GM21526 (cell line): ENCODE measurements around the gene PCP4.

Experiments
- ATAC-seq: cut with Tn5 transposase; IDR thresholded peaks from one replicate; pipeline ENCODE4 v1.9.1; 2021; ENCODE audit warnings: moderate library complexity; ENCODE audit not compliant: unreplicated experiment, low FRiP score

The PCP4 gene

DNA sequence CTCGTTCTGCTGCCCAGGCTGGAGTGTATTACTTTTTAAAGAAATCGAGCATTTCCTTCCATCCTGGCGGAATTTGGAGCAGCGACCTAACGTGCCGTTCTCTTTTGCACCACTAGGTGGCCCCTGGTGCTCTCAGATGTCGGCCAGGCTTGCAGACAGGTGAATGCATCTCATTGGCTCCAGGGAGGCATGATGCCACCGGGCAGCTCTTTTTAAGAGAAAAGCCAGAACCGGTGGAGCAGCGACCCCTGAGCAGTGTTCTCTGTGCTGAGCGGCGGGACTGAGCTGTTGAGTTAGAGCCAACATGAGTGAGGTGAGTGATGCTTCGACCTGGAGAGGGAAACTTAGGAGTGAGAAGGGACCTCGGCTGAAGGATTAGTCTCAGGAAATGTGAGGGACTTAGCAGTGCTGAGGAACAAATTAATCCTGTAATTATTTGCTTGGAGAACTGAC lies at the start of gene PCP4:
PCP4 (plus strand) TSS at position 241 of the 453 bp plus-strand sequence; CDS start at position 305, 64 bp downstream.
- ATAC-seq: no peak

DNA sequence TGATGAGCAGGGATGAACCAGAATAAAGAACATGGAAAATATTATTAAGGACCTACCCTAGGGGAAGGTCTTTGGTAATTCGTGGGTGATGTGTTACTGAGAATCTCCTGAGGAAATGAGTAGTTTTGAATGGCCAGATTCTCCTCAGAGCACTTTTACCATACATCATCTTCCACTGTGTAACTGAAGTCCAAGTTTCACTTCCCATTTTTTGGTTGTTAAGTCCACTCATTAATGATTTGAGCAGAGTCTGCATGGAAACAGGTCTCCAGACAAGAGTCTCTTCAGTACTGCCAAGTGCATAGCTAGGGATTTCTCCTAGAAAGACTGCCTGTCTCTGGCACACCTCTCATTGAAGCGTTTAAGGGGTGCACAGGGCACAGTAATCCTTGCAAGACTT lies 48.7 kb upstream of the PCP4 start:
- ATAC-seq: no peak

DNA sequence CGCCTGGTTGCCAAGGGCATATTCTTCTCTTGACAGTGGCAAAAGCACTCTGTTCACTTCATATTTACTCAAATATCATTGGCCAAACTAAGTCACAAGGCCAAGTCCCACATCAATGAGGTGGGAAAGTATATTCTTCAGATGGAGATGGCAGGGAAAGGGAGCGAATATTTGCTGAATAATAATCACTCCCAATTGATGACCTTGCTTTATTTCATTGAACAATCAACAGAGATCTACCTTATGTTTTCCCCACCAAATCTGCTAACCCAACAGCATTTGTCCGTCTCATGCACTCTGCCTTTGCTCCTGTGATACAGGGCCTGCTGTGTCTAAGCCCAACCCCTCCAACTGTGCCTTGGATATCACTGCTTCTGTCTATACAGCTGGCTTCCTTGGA lies 45.2 kb upstream of the PCP4 start:
- no peak for ATAC-seq

DNA sequence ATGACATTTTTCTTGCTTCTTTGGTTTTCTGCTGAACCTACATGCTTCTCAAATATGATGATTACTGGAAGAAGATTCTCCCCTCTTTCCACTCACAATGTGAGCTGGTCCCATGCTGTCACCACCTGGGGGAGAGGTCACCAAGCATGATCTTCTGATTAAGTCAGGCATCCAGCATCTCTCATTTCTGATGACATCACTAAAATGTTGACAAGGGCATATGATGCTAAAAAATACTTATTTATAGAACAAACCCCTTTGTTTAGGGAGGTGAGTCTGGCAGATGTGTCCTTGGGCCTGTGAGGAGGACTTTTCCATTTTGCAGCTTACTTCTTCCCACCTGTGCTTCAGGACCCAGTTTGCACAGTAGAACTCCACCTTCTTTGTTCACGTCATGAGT lies 42.0 kb upstream of the PCP4 start:
- no peak for ATAC-seq

DNA sequence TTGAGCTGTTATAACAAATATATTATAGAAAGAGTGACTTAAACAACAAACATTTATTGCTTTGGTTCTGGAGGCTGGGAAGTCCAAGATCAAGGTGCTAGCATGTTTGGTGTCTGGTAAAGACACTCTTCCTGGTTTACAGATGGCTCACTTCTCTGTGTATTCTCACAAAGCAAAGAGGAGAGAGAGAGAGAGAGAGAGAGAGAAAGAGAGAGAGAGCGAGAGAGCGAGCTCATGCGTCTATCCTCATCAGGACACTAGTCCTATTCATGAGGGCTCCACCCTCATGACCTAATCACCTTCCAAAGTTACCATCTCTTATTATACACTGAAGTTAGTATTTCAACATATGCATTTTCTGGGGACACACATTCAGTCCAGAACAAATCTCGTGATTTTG lies 32.7 kb upstream of the PCP4 start:
- ATAC-seq: no peak

DNA sequence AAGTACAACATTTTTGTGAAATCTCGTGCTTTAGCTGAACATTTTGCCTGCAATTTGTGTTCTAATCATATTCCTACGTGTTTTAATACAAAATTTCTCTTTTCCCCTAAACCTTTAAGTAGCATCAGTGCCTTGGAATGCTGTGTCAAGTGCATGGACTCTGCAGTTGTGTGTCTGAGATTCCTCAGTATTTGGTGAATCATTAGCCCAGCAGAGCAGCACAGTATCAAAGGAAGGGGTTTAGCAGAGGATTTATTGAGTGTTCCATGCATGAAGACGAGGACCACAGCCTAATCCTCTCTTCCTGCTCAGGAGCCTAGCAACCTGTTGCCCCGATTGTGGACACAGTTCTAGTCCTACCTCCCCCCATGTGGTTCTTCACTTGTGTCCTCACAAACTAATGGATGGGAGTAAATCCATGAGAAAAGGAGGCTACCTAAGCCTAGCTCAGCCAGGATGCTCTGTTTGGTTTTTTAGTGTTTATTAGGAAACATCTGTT lies 29.3 kb upstream of the PCP4 start:
- ATAC-seq: no peak

DNA sequence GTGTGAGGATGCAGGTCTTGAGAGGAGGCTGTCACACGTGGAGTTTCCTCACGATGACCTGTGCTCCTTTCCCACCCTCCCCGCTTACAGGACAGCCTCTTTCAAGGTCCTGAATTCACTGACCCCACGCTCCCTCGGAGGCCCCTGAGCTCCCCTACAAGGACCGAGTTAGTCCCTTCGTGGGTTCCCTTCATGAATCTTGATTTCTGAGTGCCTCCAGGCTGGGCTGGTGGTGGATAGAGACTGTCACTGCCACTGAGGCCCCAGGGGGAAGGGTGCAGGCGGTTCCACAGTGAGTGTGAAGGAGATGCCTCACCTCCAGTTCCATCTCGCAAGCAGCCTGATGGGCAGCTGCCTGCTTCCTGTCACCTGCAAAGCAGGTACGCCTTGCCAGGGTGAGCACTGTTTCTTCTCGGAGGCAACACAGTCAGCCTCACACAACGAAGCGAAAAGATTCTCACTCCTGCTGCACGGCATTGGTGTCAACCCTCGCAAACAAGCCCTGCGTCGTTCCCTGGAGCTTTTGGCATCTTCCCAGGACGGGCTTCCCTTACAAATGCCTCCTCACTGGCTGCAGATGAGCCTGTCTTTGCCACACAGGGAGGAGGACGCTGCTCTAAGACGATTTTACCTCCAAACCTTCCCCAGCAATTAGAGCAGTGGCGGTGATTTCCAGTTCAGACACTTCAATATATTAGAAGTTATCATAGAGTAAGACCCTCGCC lies 26.7 kb upstream of the PCP4 start:
- ATAC-seq: no peak

DNA sequence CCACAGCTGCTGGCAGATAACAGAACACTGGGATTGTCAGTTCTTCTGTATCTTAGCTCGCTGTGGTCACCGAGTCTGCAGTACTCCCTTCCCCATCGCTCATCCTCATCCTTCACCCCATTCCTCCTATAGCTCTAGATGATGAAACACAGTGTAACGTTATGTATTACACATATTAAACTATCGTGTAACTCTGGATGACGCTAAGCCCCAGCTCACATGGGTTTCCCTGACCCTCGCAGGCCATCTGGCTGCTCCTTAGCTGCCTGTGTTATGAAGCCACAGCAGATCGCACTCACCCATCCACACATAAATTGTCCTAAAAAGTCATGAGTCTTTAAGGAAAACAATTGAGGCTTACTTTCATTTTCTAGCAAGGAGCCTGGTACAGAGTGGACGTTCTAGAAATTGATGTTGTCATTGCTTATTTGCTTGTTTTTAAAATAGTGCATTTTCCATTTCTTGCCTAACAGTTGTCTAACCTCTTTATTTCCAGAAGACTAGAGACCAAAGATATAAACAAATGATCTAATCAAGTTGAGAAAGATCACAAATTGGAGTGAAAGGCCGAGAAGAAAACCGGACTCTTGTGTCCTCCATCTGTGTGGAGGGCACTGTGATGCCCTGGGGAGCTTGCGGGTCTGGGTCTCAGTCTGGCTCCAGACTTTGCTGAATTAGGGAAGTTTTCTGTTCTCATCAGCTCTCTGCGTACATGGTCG lies 24.3 kb upstream of the PCP4 start:
- ATAC-seq: no peak

DNA sequence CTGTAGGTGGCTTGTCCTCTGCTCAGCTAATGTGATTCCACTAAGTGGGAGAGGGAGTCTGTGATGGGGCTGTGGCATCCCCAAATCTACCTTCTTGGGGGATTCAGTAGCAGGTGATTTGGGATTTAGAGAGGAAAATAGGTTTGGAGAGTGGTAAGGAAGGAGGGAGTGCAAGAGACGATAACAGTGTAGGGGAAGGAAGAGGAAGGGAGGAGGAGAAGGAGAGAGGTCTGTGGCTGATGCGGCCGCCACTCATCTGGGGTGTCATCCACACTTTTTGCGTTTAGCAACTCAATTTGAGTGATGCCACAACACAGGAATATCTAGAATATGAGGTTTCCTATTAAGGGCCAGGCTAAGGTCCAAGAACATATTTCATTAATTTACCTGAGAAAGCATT lies 23.8 kb upstream of the PCP4 start:
- no peak for ATAC-seq

DNA sequence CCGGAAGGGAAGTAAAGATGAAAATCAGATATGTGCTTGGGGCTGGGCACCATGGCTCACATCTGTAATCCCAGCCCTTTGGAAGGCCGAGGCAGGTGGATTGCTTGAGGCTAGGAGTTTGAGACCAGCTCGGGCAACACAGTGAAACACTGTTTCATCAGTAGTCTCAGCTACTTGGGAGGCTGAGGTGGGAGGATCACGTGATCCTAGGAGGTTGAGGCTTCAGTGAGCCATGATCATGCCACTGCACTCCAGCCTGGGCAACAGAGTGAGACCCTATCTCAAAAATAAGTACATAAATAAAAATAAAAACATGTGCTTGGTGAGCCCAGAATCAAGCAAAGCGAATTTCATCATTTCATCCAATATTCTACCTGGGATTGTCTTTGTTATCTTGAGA lies 23.3 kb upstream of the PCP4 start:
- ATAC-seq: no peak

DNA sequence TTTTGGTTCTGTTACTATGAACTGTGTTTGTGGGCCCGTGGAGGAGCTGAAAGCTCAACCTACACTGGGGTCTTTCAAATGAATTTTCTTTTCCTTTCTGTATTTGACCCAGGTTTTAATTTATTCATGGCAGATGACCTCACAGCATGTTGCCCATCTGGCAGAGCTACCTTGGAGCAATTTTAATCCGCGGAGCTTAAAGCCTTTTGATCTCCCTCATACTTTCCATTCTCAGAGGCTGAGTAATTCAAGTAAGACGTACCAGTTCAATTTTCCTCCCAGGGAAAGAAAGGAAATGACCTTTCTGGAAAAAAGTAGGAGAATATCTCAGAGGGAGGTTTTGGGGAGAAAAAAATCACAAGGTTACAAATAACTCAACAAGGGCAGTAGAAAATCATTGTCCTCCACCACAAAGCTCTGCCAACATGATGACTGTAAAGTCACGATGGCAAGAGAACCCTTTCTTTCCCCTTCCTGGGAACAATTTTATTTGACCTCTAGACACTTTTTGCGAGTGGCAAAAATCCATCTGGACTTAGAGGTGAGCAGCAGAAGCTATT lies 21.6 kb upstream of the PCP4 start:
- ATAC-seq: no peak

DNA sequence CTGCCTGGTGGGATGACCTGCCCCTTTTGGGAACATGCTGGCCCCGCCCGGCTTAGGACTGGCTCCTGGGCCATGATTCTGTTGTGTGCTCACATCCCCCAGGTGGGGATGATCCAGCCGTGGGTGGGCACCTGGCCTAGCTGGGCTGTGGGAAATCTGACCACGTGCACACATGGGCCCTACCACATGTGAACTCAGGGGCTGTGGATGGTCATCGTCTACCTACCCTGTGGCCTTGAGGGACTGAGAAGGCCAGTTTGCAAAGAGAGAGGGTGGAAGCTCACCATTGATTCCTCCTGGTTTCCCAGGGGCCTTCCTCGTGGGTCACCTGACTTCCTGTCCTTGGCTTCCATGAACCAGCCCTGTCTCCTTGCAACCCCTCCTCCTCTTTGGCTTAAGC lies 19.4 kb upstream of the PCP4 start:
- no peak for ATAC-seq

DNA sequence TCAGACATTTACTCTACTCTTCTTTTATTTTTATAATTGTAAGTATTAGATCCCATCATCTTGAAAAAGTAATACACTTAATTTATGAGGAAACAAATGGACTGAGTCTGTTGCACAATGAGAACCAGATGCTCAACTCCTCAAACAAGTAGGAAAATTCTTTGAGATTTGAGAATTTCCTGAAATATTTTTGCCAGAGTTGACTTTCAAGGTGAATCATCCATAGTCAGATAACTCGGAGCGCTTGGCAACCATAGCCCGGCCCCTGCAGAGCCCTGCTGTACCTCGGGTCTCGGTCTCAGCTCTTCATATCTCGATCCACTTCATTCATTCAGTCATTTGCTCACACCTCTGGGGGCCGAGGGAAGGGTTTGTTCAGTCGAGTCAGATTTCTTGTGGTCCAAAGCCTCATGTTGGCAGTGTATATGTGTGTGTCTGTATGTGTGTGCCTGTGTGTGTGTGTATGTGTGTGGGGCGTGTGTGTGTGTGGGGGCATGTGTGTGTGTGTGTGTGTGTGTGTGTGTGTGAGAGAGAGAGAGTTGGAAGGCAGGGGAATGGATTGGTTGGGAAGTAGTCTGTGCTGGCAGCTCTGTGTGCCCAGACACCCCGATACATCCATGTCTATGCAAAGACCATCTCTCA lies 18.1 kb upstream of the PCP4 start:
- ATAC-seq: no peak

DNA sequence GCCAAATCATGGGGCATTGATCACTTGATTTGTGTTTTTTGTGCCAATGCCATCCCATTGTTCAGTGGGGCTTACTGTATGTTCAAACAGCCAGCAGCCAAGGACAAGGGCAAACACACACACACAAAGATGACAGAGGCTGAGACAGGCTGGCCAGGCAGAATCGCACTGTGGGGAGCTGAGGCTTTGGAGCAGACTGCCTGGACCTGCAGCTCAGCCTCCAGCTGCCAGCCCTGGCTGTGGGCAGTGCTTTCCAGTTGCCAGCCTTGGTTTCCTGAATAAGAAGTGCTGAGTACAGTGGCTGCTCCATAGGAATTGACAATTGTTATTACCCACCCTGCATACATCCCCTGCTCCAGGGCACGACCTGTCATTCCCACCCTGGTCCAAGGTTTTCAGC lies 16.9 kb upstream of the PCP4 start:
- no peak for ATAC-seq

DNA sequence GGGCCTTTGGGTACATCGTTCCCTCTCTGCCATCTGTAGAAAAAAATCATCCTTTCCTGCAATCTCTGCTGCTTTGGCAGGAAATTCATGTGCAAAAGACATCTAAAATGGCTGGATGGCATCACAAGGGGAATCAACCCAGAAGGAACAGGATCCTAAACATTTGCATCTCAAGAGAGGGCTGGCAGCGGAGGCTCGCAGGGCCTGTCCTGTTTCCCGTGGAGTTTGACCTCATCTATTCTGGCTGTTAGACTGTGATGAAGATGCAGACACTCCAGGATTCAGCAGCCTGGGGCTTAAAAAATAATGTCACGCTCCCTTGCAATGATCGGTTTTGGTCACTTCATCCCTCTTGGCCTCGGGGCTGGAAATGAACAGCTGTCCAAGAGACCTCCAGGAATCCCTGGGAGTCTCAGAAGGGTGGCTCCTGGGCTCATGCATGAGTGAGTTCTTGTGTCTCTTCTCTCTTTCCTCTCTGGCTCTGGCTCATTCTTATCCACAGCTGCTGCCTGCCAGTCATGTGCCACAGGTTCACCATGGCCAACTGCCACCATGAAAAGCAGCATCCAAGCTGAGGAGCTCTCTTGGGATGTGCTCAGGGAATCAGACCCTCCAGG lies 16.1 kb upstream of the PCP4 start:
- ATAC-seq: no peak

DNA sequence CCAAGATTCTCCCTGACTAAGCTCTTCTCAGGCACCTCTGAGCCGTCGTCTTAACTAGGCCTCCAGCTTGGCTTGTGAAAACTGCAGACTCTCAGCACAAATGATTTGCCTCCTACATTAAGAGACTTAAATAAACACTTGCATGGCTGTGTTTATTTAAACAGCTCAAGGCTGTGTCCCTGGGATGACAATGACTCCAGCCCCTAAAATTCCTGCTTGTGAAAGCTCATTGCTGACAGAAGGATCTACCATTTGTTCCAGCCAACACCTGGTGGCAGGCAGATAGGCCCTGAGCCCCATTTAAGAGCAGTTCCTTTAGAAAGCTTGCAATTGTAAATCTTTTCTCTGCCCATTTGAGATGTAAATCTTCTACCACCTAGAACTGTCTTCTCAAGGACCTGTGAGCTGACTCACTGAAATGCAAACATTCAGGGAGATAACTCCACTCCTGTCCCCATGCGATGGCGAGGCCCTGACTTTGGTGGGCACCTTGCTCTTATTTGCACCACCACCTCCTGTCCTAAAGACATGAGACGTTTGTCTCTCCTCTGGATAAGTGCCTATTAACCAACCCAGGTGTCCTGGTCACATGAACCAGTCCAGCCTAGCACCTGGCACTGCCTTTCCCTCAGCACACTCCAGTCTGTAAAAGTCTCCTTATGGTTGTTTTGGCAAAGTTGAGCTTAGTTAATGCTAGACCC lies 15.1 kb upstream of the PCP4 start:
- ATAC-seq: no peak

DNA sequence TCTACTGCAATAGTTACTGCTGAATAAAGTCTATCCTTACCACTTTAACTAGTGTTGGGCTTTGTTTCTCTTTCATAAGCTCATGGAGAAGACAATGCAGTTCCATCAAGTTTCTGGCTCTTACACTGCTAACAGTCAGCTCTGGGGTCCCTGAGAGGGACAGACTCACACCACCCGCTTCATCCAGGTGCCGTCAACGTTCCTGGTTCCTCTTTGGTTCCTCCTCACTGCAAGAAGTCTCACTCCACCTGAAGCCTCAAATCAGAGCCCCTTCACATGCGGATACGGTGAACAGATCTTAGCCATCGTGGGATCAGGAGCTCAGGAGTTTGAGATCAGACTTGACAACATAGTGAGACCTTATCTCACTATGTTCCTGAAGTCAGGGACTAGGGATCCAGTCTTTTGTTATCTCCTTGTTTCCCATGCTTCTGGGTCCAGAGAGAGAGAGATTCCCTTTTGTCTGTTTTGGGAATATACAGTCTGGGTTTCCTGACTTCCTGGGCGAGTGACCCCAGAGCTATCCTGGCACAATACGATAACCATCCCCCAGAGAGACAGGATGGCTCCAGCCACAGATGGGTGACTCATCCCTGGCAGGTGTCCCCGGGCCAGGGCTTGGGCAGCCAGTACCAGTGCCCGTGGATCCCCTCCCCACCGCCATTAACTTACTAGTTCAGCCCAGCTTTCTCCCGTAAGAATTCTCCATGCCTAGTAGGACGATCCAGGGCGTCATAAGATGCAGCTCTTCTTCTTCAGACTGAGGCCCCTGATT lies 14.3 kb upstream of the PCP4 start:
- ATAC-seq: no peak

DNA sequence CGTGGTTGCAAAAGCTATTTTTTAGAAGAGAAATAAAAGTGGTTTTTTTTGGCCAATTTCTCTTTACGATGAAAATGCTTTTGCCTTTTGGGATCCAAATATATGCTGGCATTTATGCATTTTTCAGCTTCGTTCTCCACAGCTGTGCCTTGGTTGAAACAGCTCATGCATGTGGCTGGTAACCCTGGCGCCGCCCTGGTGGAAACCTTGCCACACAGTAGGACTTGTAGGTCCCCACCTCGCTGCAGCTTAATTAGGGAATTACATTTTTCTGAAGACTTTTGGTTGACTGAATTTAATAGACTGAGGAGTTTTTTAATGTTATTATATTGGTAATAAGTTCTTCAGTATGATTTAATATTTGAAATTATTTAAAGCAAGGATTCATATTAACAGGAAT lies 12.7 kb upstream of the PCP4 start:
- ATAC-seq: no peak

DNA sequence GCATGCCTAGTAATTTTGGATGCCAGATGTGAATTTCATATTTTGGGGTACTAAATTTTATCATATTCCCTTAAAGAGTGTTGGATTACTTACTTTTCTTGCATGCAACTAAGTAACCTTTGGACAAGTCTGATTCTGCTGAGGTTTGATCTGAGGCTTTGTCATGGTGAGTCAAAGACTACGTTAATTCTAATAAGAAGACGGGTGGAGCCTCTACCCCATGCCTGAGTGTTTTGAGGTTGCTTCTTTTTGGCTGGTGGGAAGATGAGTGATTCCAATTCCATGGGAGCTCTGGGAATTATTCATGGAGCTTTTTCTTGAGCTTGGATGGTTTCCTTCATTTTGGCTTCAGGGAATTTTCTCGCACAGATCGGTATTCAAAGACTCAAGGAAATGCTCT lies 11.6 kb upstream of the PCP4 start:
- no peak for ATAC-seq
